Left lung (tissue), 10 donors: ENCODE results near the gene SLC11A2. TPM values are rescaled to one million over a fixed set of nuclear protein-coding genes. Genes with fewer than 3 reads are reported as not detected.
"Not testable (repeated sequence)": the region's sequence is repeated elsewhere in the genome, so short reads cannot be mapped to it uniquely, and the experiment has no call there.

Experiments
- ATAC-seq: fragments of 200-7000 bp; cut with Tn5 transposase; one replicate; pipeline ENCODE4 v1.9.1; 2020; ENCODE audit warnings: moderate library complexity
- DNase-seq, 4 donors: peaks; one replicate each; pipeline ENCODE4 v3.0.0-alpha.2; 2013 to 2020
- H3K27ac ChIP-seq, 2 donors: fragments of 200-600 bp; sonication (generic) in 1 of 2; one replicate each; pipeline versions ENCODE4 v1.5.0 to v1.8.0; 2020 to 2021
- H3K27me3 ChIP-seq, 2 donors: fragments of 200-600 bp; sonication (generic) in 1 of 2; one replicate each; pipeline versions ENCODE4 v1.5.0 to v1.8.0; 2020 to 2021
- H3K36me3 ChIP-seq, 2 donors: fragments of 200-600 bp; sonication (generic) in 1 of 2; one replicate each; pipeline versions ENCODE4 v1.5.0 to v1.8.0; 2020 to 2021
- H3K4me1 ChIP-seq, 2 donors: fragments of 200-600 bp; one replicate each; pipeline ENCODE4 v1.8.0; 2021
- H3K4me3 ChIP-seq, 2 donors: fragments of 200-600 bp; sonication (generic) in 1 of 2; one replicate each; pipeline versions ENCODE4 v1.5.0 to v1.8.0; 2020 to 2021; ENCODE audit warnings: mild to moderate bottlenecking in 1 of 2
- H3K9me3 ChIP-seq, 2 donors: fragments of 200-600 bp; sonication (generic) in 1 of 2; one replicate each; pipeline versions ENCODE4 v1.5.0 to v1.8.0; 2020 to 2021
- intact Hi-C, 2 donors: fragments of 100-400 bp; cut with DNase I; formaldehyde crosslinking; loops; one replicate each; pipeline versions ENCODE4 v1.11.2 to v1.14.2; 2022
- polyA plus RNA-seq, 6 donors: library from polyadenylated mRNA; unstranded; fragments of 120-200 nt; gene quantifications; one replicate each; pipeline ENCODE4 v1.2.1, GENCODE V29; 2013; ENCODE audit not compliant: insufficient read length in 6 of 6
- total RNA-seq, 2 donors: library from RNA; stranded (reverse); fragmentation: NEBNext Ultra II Directional; extraction: Animal tissue kit (Norgen Biotek cat#: 25700); gene quantifications; one replicate each; pipeline ENCODE4 v1.2.1, GENCODE V29; 2021
- TF ChIP-seq, protein P1 (sequence below), 2 donors: fragments of 200-600 bp; sonication (generic) in 1 of 2; IDR thresholded peaks; one replicate each; pipeline versions ENCODE4 v1.5.0 to v1.8.0; 2021; ENCODE audit warnings: antibody characterized with exemption in 2 of 2
- donor health status: DM: no; HTN: yes; CAD: no.
- donor health status: DM: no; HTN: no; CAD: no.

Gene SLC11A2
- total and polyA plus RNA-seq, 8 donors = 47.9 to 120 (median 51.6) TPM

DNA sequence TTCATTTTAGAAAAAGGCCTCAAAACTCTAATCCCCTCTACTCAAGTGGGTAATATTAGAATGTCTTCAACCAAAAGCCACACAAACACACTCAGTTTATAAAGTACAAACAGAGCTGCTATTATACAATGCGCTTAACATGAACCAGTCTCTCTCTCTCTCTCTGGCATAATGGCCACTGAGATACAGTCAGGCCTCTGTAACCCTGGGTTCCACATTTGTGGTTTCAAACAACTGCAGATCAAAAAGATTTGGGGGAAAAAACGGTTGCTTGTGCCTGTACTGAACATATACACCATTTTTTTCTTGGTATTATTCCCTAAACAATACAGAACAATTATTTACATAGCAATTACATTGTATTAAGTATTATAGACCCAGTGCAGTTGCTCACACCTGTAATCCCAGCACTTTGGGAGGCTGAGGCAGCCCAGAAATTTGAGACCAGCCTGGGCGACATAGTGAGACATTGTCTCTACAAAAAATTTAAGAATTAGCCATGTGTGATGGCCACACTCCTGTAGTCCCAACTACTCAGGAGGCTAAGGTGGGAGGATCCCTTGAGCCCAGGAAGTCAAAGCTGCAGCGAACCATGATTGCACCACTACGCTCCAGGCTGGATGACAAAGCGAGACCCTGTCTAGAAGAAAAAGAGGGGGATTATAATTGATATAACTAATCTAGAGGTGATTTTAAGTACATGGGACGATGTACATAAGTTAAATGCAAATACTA, 5.6 kb downstream of the SLC11A2 start:
- H3K9me3 ChIP-seq = no peaks in the 10 kb centered on the region
- H3K4me1 ChIP-seq = peaks cover 5 to 74% of the 10 kb centered on the region in 2 donors
- H3K27me3 ChIP-seq = no peaks in the 10 kb centered on the region
- H3K36me3 ChIP-seq = no peaks in the 10 kb centered on the region
- ATAC-seq (no peak), DNase-seq (no peak)
- intact Hi-C loops = no loop called here
- no peak overlapping the region for H3K4me3 ChIP-seq
- TF ChIP-seq, protein P1, sequence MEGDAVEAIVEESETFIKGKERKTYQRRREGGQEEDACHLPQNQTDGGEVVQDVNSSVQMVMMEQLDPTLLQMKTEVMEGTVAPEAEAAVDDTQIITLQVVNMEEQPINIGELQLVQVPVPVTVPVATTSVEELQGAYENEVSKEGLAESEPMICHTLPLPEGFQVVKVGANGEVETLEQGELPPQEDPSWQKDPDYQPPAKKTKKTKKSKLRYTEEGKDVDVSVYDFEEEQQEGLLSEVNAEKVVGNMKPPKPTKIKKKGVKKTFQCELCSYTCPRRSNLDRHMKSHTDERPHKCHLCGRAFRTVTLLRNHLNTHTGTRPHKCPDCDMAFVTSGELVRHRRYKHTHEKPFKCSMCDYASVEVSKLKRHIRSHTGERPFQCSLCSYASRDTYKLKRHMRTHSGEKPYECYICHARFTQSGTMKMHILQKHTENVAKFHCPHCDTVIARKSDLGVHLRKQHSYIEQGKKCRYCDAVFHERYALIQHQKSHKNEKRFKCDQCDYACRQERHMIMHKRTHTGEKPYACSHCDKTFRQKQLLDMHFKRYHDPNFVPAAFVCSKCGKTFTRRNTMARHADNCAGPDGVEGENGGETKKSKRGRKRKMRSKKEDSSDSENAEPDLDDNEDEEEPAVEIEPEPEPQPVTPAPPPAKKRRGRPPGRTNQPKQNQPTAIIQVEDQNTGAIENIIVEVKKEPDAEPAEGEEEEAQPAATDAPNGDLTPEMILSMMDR (IDR thresholded peaks at IDR 0.05) = no peak
- H3K27ac ChIP-seq = peak overlapping the region in 1 of 2 donors; percentile 76

DNA sequence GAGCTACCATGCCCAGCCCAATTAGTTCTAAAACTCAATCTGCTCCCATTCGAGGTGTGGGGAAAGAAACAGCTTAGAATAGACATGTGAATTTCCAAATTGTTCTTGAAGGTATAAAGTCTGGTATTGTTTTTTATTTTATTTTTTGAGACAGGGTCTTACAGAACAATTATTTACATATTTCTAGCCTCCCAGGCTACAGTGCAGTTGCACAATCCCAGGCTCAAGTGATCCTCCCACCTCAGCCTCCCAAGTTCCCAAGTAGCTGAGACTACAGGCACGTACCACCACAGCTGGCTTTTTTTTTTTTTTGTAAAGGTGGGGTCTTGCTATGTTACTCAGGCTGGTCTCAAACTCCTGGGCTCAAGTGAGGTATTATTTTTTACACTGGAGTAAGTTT, 6.3 kb downstream of the SLC11A2 start:
- H3K9me3 ChIP-seq = no peaks in the 10 kb centered on the region
- DNase-seq (no peak), ATAC-seq (no peak)
- H3K27me3 ChIP-seq = no peaks in the 10 kb centered on the region
- H3K27ac ChIP-seq = peak overlapping the region in 1 of 2 donors; percentile 76
- peaks cover 5 to 72% of the 10 kb centered on the region in 2 donors for H3K4me1 ChIP-seq
- no peak overlapping the region for H3K4me3 ChIP-seq
- intact Hi-C loops = no loop called here
- H3K36me3 ChIP-seq = no peaks in the 10 kb centered on the region
- TF ChIP-seq, protein P1 (IDR thresholded peaks at IDR 0.05) = no peak

DNA sequence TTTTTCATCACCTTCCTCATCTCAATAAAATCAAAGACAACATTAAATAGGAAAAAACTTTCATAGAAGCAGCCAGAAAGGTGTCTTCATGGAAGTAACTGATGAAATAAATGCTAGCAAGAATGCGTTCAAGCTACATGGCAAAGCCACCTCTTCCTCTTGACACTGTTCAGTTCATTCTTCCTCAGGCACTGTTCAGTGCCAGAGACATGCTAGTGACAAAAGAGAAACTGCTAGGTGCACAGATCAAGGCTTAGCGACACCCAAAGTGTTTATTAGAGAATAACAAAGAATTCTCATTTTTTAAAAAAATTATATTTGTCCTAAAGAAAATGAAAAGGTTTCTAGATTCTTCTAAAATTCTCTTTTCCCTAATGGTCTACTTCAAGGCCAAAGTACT, 7.2 kb downstream of the SLC11A2 start:
- Histone ChIP-seq H3K9me3 (no peaks in the 10 kb centered on the region), H3K4me1 (peaks cover 5 to 70% of the 10 kb centered on the region in 2 donors), H3K36me3 (no peaks in the 10 kb centered on the region), H3K27ac (no peak overlapping the region), H3K27me3 (no peaks in the 10 kb centered on the region), H3K4me3 (no peak overlapping the region)
- ATAC-seq (no peak), DNase-seq (no peak)
- intact Hi-C loops = no loop called here
- TF ChIP-seq, protein P1 (IDR thresholded peaks at IDR 0.05) = no peak

DNA sequence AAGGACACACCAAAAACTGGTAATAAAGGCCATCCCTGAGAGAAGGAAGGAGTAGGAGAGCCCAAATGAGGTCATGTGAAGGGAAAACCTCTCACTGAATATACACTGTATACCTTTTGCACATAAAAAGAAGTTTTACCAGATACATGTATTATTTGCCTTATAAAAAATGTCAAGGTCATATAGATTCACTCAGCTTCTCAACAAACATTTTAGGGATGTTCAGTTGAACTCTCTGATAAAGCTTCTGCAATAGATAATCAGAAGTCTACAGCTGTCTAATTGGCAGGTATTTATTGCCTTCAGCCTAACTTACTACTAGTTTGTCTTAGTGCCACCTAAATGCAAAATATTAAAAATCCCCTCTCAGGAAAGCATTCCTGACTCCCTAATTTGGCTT, 8.7 kb downstream of the SLC11A2 start:
- no peaks in the 10 kb centered on the region for H3K9me3 ChIP-seq
- intact Hi-C loops = no loop called here
- H3K36me3 ChIP-seq = no peaks in the 10 kb centered on the region
- ATAC-seq = no peak
- no peak for DNase-seq
- TF ChIP-seq, protein P1 (IDR thresholded peaks at IDR 0.05) = no peak
- H3K4me1 ChIP-seq = peaks cover 11 to 70% of the 10 kb centered on the region in 2 donors
- H3K27me3 ChIP-seq = no peaks in the 10 kb centered on the region
- H3K4me3 ChIP-seq = no peak overlapping the region
- H3K27ac ChIP-seq = no peak overlapping the region

DNA sequence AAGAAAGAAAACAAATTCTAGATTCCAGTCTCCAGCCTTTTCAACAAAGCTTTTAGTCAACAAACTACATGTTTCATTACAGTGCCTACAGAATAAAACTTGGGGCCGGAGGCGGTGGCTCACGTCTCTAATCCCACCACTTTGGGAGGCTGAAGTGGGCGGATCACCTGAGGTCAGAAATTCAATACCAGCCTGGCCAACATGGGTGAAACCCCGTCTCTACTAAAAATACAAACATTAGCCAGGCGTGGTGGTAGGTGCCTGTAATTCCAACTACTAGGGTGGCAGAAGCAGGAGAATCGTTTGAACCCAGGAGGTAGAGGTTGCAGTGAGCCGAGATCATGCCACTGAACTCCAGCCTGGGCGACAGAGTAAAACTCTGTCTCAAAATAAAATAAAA, 11.7 kb downstream of the SLC11A2 start:
- H3K27me3 ChIP-seq, H3K27ac ChIP-seq, H3K9me3 ChIP-seq, H3K36me3 ChIP-seq, H3K4me3 ChIP-seq, intact Hi-C loops, ATAC-seq, DNase-seq: not testable (repeated sequence)
- peaks cover 15 to 69% of the 10 kb centered on the region in 2 donors for H3K4me1 ChIP-seq

DNA sequence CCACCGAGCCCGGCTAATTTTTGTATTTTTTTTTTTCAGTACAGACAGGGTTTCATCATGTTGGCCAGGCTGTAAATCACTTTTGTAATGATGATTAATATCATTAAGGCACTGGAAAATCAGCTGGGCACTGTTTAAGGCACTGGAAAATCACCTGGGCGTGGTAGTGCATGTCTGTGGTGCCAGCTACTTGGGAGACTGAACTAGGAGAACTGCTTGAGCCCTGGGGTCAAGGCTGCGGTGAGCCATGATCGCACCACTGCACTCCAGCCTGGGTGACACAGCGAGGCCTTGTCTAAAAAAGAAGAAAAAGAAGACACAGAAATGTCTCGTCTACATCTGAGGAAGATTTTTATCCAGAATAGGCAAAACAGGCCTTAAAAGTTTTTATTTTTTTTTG, 12.7 kb downstream of the SLC11A2 start:
- DNase-seq (no peak), ATAC-seq (no peak)
- no peaks in the 10 kb centered on the region for H3K9me3 ChIP-seq

More for the DNA sequence above, 12.7 kb downstream of the SLC11A2 start:
- Histone ChIP-seq H3K27ac (peak overlapping the region in 1 of 2 donors; percentile 45), H3K4me1 (peaks cover 15 to 76% of the 10 kb centered on the region in 2 donors), H3K36me3 (no peaks in the 10 kb centered on the region), H3K27me3 (no peaks in the 10 kb centered on the region), H3K4me3 (no peak overlapping the region)
- intact Hi-C loops = no loop called here
- TF ChIP-seq, protein P1 (IDR thresholded peaks at IDR 0.05) = no peak
